OCI-M1 (cell line): ENCODE data around the gene SNAPIN.
A peak's percentile ranks its signal among the peaks of the same experiment; 100 is the strongest.

ENCODE experiments used
- DNase-seq: peaks from one replicate; lab custom pipeline; 2025; lab: John Stamatoyannopoulos, UW

SNAPIN gene

GRCh38 chr1:153658400-153659174, at the start of gene SNAPIN:
Gene SNAPIN (plus strand): TSS chr1:153658703. CDS start chr1:153658744, 41 bp downstream.
- peak; percentile 96 for DNase-seq

- peak; percentile 22 for DNase-seq
These were observed 49.5 kb upstream of the SNAPIN start for GRCh38 chr1:153608742-153609584.

- DNase-seq: no peak
These were observed 49.0 kb upstream of the SNAPIN start for GRCh38 chr1:153609585-153609907.

GRCh38 chr1:153610334-153610733, 48.2 kb upstream of the SNAPIN start:
- no peak for DNase-seq

GRCh38 chr1:153610811-153611301, 47.6 kb upstream of the SNAPIN start:
- DNase-seq: no peak

GRCh38 chr1:153611356-153611755, 47.1 kb upstream of the SNAPIN start:
- DNase-seq: no peak

GRCh38 chr1:153612111-153612754, 46.3 kb upstream of the SNAPIN start:
- DNase-seq: no peak

- DNase-seq: no peak
These were observed 45.7 kb upstream of the SNAPIN start, which contains the start of gene S100A16 for GRCh38 chr1:153612755-153613331. Gene S100A16 (minus strand): TSS chr1:153613137. CDS start chr1:153608151, 4,986 bp downstream.

GRCh38 chr1:153613406-153613805, 45.1 kb upstream of the SNAPIN start:
- no peak for DNase-seq

GRCh38 chr1:153614189-153614900, 44.2 kb upstream of the SNAPIN start:
- no peak for DNase-seq

- DNase-seq: no peak
These were observed 43.6 kb upstream of the SNAPIN start for GRCh38 chr1:153614906-153615305.

- no peak for DNase-seq
These were observed 43.1 kb upstream of the SNAPIN start for GRCh38 chr1:153615406-153615805.

GRCh38 chr1:153616144-153616916, 42.2 kb upstream of the SNAPIN start, which contains the start of gene S100A14:
Gene S100A14 (minus strand): TSS chr1:153616325. CDS start chr1:153615858, 467 bp downstream.
- no peak for DNase-seq

GRCh38 chr1:153616917-153617311, 41.6 kb upstream of the SNAPIN start:
- no peak for DNase-seq

GRCh38 chr1:153617663-153618062, 40.8 kb upstream of the SNAPIN start:
- peak; percentile 86 for DNase-seq

- DNase-seq: no peak
These were observed 39.3 kb upstream of the SNAPIN start for GRCh38 chr1:153619171-153619570.

GRCh38 chr1:153623101-153623500, 35.4 kb upstream of the SNAPIN start:
- DNase-seq: no peak

- DNase-seq: no peak
These were observed 33.4 kb upstream of the SNAPIN start for GRCh38 chr1:153624965-153625611.

- DNase-seq: no peak
These were observed 32.0 kb upstream of the SNAPIN start for GRCh38 chr1:153626477-153626903.
